Body of pancreas (tissue), 4 donors: Measurements from ENCODE around the gene NUPR1. TPM values are rescaled to one million over a fixed set of nuclear protein-coding genes. Genes with fewer than 3 reads are reported as not detected.

Experiments
- ATAC-seq: fragments of 150-250 bp; one replicate; pipeline ENCODE4 v1.9.1; 2016
- DNase-seq, 4 donors: peaks; one replicate each; pipeline ENCODE4 v3.0.0-alpha.2; 2019
- H3K27ac ChIP-seq, 4 donors: fragments of 200-600 bp; sonication (generic); 1 replicate in 3 of 4; 2 replicates in 1 of 4; pipeline versions ENCODE4 v1.5.1 to v1.6.1; 2016 to 2019; ENCODE audit warnings: mild to moderate bottlenecking in 1 of 4, mixed read lengths in 1 of 4, moderate library complexity in 1 of 4
- H3K27me3 ChIP-seq, 2 donors: fragments of 200-600 bp; sonication (generic); one replicate each; pipeline ENCODE4 v1.6.0; 2016; ENCODE audit warnings: mild to moderate bottlenecking in 1 of 2
- H3K36me3 ChIP-seq, 2 donors: fragments of 200-600 bp; sonication (generic); replicated peaks in 1 of 2; 2 replicates each; pipeline ENCODE4 v1.5.1; 2016; ENCODE audit warnings: low read depth in 2 of 2; ENCODE audit not compliant: insufficient read depth in 1 of 2
- H3K4me1 ChIP-seq: fragments of 200-600 bp; sonication (generic); one replicate; pipeline ENCODE4 v1.6.0; 2016
- H3K4me3 ChIP-seq, 2 donors: fragments of 200-600 bp; sonication (generic); 1 replicate in 1 of 2; 2 replicates in 1 of 2; pipeline ENCODE4 v1.5.1; 2016 to 2019
- H3K9me3 ChIP-seq, 3 donors: fragments of 200-600 bp; sonication (generic); 1 replicate in 2 of 3; 2 replicates in 1 of 3; pipeline ENCODE4 v1.5.1; 2016
- CTCF ChIP-seq, 7 experiments: fragments of 450-650 bp in 4 of 7; fragments of 200-600 bp in 3 of 7; sonication (generic) in 3 of 7; IDR thresholded peaks; one replicate each; pipeline ENCODE4 v1.5.1; 2016 to 2019; ENCODE audit warnings: antibody characterized with exemption in 7 of 7
- POLR2A ChIP-seq, 3 donors: fragments of 450-650 bp; IDR thresholded peaks; one replicate each; pipeline ENCODE4 v1.6.1; 2016; ENCODE audit warnings: antibody characterized with exemption in 3 of 3, mild to moderate bottlenecking in 2 of 3
- WGBS, 2 donors: methylation state at CpG; one replicate each; pipeline ENCODE4 v1.1.5; 2017; 5-methylcytosine and 5-hydroxymethylcytosine counted together
- intact Hi-C: fragments of 100-400 bp; cut with DNase I; formaldehyde crosslinking; loops from one replicate; pipeline ENCODE4 v1.15.1; 2023
- total RNA-seq, 2 donors: library from RNA; depleted of rRNA; stranded (reverse); fragments of >200 nt; gene quantifications; one replicate each; pipeline ENCODE4 v1.1.0, GENCODE V29; 2016

Gene NUPR1
- total RNA-seq, result 10 to 100 TPM; 32.0 to 92.4 TPM

GRCh38 chr16:28538733-28539596 is at the start of gene NUPR1:
TSS of gene NUPR1 (minus strand) at chr16:28538974. CDS start at chr16:28538907, 67 bp downstream.
- Histone ChIP-seq H3K36me3 (no peaks in the 10 kb centered on the region), H3K4me3 (peak within 1 kb of the TSS; percentile 13 to 16), H3K9me3 (no peaks in the 10 kb centered on the region), H3K27ac (peak within 1 kb of the TSS; percentile 78 to 93 (median 90)), H3K27me3 (no peaks in the 10 kb centered on the region), H3K4me1 (peaks cover 47% of the 10 kb centered on the region)
- intact Hi-C loops, result loop anchor here (5.0 kb wide), 1 partner anchor 42 kb away; no protein-coding TSS in a partner anchor
- peak; percentile 86 to 97 (median 95) for TF ChIP-seq POLR2A (IDR thresholded peaks at IDR 0.05)
- TF ChIP-seq CTCF (IDR thresholded peaks at IDR 0.05), result no peak
- ATAC-seq, result peak; percentile 95
- peak; percentile 96 to 99 (median 98) for DNase-seq
- 11 to 12% methylated on average over 18 to 22 of the region's 22 CpGs for WGBS, 2 donors

- Histone ChIP-seq H3K27me3 (no peaks in the 10 kb centered on the region), H3K9me3 (no peaks in the 10 kb centered on the region), H3K4me3 (no peak overlapping the region), H3K36me3 (peaks cover 11 to 17% of the 10 kb centered on the region in 2 donors), H3K27ac (no peak overlapping the region), H3K4me1 (peaks cover 9% of the 10 kb centered on the region)
- TF ChIP-seq CTCF (IDR thresholded peaks at IDR 0.05) (no peak), POLR2A (IDR thresholded peaks at IDR 0.05) (no peak)
- ATAC-seq, result no peak
- intact Hi-C loops, result no loop called here
- 79 to 88% methylated on average over 8 of the region's 8 CpGs for WGBS, 2 donors
- DNase-seq, result no peak
Observed at GRCh38 chr16:28587386-28587785, 48.6 kb upstream of the NUPR1 start.

GRCh38 chr16:28586466-28586865 is 47.7 kb upstream of the NUPR1 start:
- WGBS, 2 donors, result 81 to 87% methylated on average over 3 of the region's 3 CpGs
- intact Hi-C loops, result no loop called here
- H3K4me1 ChIP-seq, result peaks cover 9% of the 10 kb centered on the region
- H3K36me3 ChIP-seq, result peaks cover 11 to 20% of the 10 kb centered on the region in 2 donors
- no peak overlapping the region for H3K27ac ChIP-seq
- H3K9me3 ChIP-seq, result no peaks in the 10 kb centered on the region
- H3K4me3 ChIP-seq, result no peak overlapping the region
- ATAC-seq (no peak), DNase-seq (no peak)
- no peaks in the 10 kb centered on the region for H3K27me3 ChIP-seq
- no peak for TF ChIP-seq CTCF (IDR thresholded peaks at IDR 0.05)
- no peak for TF ChIP-seq POLR2A (IDR thresholded peaks at IDR 0.05)

GRCh38 chr16:28585674-28586073 is 46.9 kb upstream of the NUPR1 start:
- ATAC-seq, result peak; percentile 62
- Histone ChIP-seq H3K36me3 (peaks cover 11 to 20% of the 10 kb centered on the region in 2 donors), H3K9me3 (no peaks in the 10 kb centered on the region), H3K4me3 (no peak overlapping the region), H3K4me1 (peaks cover 9% of the 10 kb centered on the region), H3K27me3 (no peaks in the 10 kb centered on the region), H3K27ac (no peak overlapping the region)
- DNase-seq, result peak; percentile 49 to 68 (median 54)
- TF ChIP-seq POLR2A (IDR thresholded peaks at IDR 0.05) (no peak), CTCF (IDR thresholded peaks at IDR 0.05) (no peak)
- 47 to 63% methylated on average over 9 to 11 of the region's 11 CpGs for WGBS, 2 donors
- intact Hi-C loops, result no loop called here
